SK-N-SH treated with all-trans-retinoic acid at 6 μM for 48 hours (cell line): ENCODE data around the gene PIGM.

Source experiments
- ATAC-seq: fragments of 200-7000 bp; cut with Tn5 transposase; 3 replicates; pipeline ENCODE4 v1.9.1; 2020; ENCODE audit warnings: mild to moderate bottlenecking, moderate library complexity
- ARNTL ChIP-seq: fragments of 450-650 bp; formaldehyde crosslinking; IDR thresholded peaks from 2 replicates; pipeline ENCODE4 v1.5.0; 2020; ENCODE audit warnings: low read depth, mild to moderate bottlenecking, moderate library complexity, borderline replicate concordance
- BACH2 ChIP-seq: fragments of 250-450 bp; sonication (Bioruptor Pico); IDR thresholded peaks from 2 replicates; pipeline ENCODE4 v1.9.0; 2021; ENCODE audit warnings: mild to moderate bottlenecking, borderline replicate concordance
- CSDC2 ChIP-seq: fragments of 250-450 bp; sonication (Bioruptor Pico); IDR thresholded peaks from 2 replicates; pipeline ENCODE4 v1.5.0; 2020; ENCODE audit warnings: mild to moderate bottlenecking, moderate library complexity
- ESRRG ChIP-seq: fragments of 250-450 bp; sonication (Bioruptor Pico); IDR thresholded peaks from 2 replicates; pipeline ENCODE4 v1.6.1; 2021; ENCODE audit warnings: mild to moderate bottlenecking
- ISL1 ChIP-seq: fragments of 250-450 bp; sonication (Bioruptor Pico); IDR thresholded peaks from 2 replicates; pipeline ENCODE4 v2.1.2; 2022; ENCODE audit warnings: mild to moderate bottlenecking, moderate library complexity
- OSR1 ChIP-seq: fragments of 250-450 bp; sonication (Bioruptor Pico); IDR thresholded peaks from 2 replicates; pipeline ENCODE4 v1.8.0; 2022; ENCODE audit warnings: moderate library complexity, mild to moderate bottlenecking, inconsistent platforms
- PPARA ChIP-seq: fragments of 250-450 bp; sonication (Bioruptor Pico); IDR thresholded peaks from 2 replicates; pipeline ENCODE4 v1.5.0; 2020; ENCODE audit warnings: mild to moderate bottlenecking, borderline replicate concordance
- RARB ChIP-seq: fragments of 250-450 bp; sonication (Bioruptor Pico); IDR thresholded peaks from 2 replicates; pipeline ENCODE4 v1.8.0; 2021; ENCODE audit warnings: mild to moderate bottlenecking, moderate library complexity
- TCF4 ChIP-seq: fragments of 250-450 bp; sonication (Bioruptor Pico); IDR thresholded peaks from 2 replicates; pipeline ENCODE4 v1.8.0; 2021; ENCODE audit warnings: mild to moderate bottlenecking, moderate library complexity, borderline replicate concordance
- TOX ChIP-seq: fragments of 250-450 bp; sonication (Bioruptor Pico); IDR thresholded peaks from 2 replicates; pipeline ENCODE4 v1.8.0; 2021; ENCODE audit warnings: mild to moderate bottlenecking, moderate library complexity, borderline replicate concordance
- ZC3H10 ChIP-seq: fragments of 250-450 bp; sonication (Bioruptor Pico); IDR thresholded peaks from 2 replicates; pipeline ENCODE4 v1.5.1; 2021; ENCODE audit warnings: mild to moderate bottlenecking, moderate library complexity
- ZFP30 ChIP-seq: fragments of 450-650 bp; formaldehyde crosslinking; IDR thresholded peaks from 2 replicates; pipeline ENCODE4 v1.5.0; 2022; ENCODE audit warnings: mild to moderate bottlenecking, moderate library complexity
- ZNF565 ChIP-seq: fragments of 450-650 bp; formaldehyde crosslinking; conservative IDR thresholded peaks from 2 replicates; pipeline ENCODE4 v1.5.0; 2020; ENCODE audit warnings: low read depth, mild to moderate bottlenecking, moderate library complexity
- ZNF70 ChIP-seq: fragments of 450-650 bp; formaldehyde crosslinking; IDR thresholded peaks from 2 replicates; pipeline ENCODE4 v1.5.0; 2020; ENCODE audit warnings: mild to moderate bottlenecking, moderate library complexity
- TF ChIP-seq, protein P1 (sequence below): fragments of 250-450 bp; sonication (Bioruptor Pico); IDR thresholded peaks from 2 replicates; pipeline ENCODE4 v1.5.1; 2021; ENCODE audit warnings: mild to moderate bottlenecking, moderate library complexity
- TF ChIP-seq, protein P2 (sequence below): fragments of 250-450 bp; sonication (Bioruptor Pico); IDR thresholded peaks from 2 replicates; pipeline ENCODE4 v1.5.1; 2020; ENCODE audit warnings: low read depth, mild to moderate bottlenecking, moderate library complexity
- TF ChIP-seq, protein P3 (sequence below): fragments of 250-450 bp; sonication (Bioruptor Pico); IDR thresholded peaks from 2 replicates; pipeline ENCODE4 v1.8.0; 2020; ENCODE audit warnings: mild to moderate bottlenecking, moderate library complexity, borderline replicate concordance
- TF ChIP-seq, protein P4 (sequence below): fragments of 250-450 bp; sonication (Bioruptor Pico); IDR thresholded peaks from 2 replicates; pipeline ENCODE4 v1.8.0; 2021; ENCODE audit warnings: low read depth, mild to moderate bottlenecking, moderate library complexity, borderline replicate concordance
- TF ChIP-seq, protein P5 (sequence below): fragments of 250-450 bp; sonication (Bioruptor Pico); IDR thresholded peaks from 2 replicates; pipeline ENCODE4 v1.5.0; 2020; ENCODE audit warnings: mild to moderate bottlenecking, moderate library complexity

Gene PIGM

DNA sequence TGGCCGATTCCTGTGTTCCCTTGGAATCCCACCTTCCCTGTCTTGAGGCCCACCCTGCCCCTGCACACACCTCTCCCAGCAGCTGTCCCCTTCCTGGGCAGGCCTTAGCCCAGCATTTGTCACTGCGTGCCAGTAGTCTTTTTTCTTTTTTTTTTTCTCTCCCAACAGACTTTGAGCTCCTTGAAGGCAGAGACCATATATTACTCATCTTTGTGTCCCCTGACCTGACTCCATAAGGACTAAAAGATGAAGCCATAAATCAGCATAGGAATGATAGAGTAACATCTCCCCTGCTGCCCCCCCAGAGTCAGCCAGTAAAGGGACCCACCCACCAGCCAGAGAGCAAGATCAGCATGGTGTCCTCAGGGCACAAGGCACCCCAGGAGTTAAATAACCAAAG is 27.4 kb downstream of the PIGM start:
- TF ChIP-seq, protein P1, sequence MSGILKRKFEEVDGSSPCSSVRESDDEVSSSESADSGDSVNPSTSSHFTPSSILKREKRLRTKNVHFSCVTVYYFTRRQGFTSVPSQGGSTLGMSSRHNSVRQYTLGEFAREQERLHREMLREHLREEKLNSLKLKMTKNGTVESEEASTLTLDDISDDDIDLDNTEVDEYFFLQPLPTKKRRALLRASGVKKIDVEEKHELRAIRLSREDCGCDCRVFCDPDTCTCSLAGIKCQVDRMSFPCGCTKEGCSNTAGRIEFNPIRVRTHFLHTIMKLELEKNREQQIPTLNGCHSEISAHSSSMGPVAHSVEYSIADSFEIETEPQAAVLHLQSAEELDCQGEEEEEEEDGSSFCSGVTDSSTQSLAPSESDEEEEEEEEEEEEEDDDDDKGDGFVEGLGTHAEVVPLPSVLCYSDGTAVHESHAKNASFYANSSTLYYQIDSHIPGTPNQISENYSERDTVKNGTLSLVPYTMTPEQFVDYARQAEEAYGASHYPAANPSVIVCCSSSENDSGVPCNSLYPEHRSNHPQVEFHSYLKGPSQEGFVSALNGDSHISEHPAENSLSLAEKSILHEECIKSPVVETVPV (CRISPR knock-in tag), result no peak
- TF ChIP-seq ZNF70 (CRISPR knock-in tag) (no peak), OSR1 (CRISPR knock-in tag) (no peak)
- TF ChIP-seq, protein P2, sequence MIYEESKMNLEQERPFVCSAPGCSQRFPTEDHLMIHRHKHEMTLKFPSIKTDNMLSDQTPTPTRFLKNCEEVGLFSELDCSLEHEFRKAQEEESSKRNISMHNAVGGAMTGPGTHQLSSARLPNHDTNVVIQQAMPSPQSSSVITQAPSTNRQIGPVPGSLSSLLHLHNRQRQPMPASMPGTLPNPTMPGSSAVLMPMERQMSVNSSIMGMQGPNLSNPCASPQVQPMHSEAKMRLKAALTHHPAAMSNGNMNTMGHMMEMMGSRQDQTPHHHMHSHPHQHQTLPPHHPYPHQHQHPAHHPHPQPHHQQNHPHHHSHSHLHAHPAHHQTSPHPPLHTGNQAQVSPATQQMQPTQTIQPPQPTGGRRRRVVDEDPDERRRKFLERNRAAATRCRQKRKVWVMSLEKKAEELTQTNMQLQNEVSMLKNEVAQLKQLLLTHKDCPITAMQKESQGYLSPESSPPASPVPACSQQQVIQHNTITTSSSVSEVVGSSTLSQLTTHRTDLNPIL (CRISPR knock-in tag), result no peak
- TF ChIP-seq, all 23 proteins: peak for 0
- ATAC-seq, result no peak

DNA sequence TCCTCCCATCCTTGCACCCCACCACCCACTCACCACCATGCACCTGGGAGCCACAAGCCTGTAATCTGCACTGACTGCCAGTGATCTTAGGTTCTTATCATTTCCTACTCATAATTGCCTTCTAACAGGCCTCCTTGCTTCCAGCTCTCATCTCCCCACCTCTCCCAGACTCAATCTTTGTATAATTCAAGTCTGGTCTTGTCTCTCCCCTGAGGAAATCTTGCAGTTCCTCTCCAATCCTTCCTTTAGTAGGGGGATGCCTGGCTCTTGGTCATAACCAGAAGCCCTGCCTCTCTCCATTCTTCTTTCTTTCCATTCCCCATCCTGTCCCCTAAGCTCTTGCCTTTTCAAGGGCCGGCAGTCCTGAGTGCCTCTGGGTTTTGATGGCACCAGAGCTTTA is 27.8 kb downstream of the PIGM start:
- TF ChIP-seq TOX (CRISPR knock-in tag) (no peak), ARNTL (CRISPR knock-in tag) (no peak), PPARA (CRISPR knock-in tag) (no peak), ZNF565 (CRISPR knock-in tag) (no peak), TCF4 (CRISPR knock-in tag) (no peak), CSDC2 (CRISPR knock-in tag) (no peak), ZFP30 (no peak), RARB (CRISPR knock-in tag) (no peak)
- TF ChIP-seq, protein P2 (CRISPR knock-in tag), result no peak
- TF ChIP-seq, protein P3, sequence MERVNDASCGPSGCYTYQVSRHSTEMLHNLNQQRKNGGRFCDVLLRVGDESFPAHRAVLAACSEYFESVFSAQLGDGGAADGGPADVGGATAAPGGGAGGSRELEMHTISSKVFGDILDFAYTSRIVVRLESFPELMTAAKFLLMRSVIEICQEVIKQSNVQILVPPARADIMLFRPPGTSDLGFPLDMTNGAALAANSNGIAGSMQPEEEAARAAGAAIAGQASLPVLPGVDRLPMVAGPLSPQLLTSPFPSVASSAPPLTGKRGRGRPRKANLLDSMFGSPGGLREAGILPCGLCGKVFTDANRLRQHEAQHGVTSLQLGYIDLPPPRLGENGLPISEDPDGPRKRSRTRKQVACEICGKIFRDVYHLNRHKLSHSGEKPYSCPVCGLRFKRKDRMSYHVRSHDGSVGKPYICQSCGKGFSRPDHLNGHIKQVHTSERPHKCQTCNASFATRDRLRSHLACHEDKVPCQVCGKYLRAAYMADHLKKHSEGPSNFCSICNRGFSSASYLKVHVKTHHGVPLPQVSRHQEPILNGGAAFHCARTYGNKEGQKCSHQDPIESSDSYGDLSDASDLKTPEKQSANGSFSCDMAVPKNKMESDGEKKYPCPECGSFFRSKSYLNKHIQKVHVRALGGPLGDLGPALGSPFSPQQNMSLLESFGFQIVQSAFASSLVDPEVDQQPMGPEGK (CRISPR knock-in tag), result no peak
- TF ChIP-seq, protein P4, sequence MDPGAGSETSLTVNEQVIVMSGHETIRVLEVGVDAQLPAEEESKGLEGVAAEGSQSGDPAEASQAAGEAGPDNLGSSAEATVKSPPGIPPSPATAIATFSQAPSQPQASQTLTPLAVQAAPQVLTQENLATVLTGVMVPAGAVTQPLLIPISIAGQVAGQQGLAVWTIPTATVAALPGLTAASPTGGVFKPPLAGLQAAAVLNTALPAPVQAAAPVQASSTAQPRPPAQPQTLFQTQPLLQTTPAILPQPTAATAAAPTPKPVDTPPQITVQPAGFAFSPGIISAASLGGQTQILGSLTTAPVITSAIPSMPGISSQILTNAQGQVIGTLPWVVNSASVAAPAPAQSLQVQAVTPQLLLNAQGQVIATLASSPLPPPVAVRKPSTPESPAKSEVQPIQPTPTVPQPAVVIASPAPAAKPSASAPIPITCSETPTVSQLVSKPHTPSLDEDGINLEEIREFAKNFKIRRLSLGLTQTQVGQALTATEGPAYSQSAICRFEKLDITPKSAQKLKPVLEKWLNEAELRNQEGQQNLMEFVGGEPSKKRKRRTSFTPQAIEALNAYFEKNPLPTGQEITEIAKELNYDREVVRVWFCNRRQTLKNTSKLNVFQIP (CRISPR knock-in tag), result no peak
- TF ChIP-seq, protein P5, sequence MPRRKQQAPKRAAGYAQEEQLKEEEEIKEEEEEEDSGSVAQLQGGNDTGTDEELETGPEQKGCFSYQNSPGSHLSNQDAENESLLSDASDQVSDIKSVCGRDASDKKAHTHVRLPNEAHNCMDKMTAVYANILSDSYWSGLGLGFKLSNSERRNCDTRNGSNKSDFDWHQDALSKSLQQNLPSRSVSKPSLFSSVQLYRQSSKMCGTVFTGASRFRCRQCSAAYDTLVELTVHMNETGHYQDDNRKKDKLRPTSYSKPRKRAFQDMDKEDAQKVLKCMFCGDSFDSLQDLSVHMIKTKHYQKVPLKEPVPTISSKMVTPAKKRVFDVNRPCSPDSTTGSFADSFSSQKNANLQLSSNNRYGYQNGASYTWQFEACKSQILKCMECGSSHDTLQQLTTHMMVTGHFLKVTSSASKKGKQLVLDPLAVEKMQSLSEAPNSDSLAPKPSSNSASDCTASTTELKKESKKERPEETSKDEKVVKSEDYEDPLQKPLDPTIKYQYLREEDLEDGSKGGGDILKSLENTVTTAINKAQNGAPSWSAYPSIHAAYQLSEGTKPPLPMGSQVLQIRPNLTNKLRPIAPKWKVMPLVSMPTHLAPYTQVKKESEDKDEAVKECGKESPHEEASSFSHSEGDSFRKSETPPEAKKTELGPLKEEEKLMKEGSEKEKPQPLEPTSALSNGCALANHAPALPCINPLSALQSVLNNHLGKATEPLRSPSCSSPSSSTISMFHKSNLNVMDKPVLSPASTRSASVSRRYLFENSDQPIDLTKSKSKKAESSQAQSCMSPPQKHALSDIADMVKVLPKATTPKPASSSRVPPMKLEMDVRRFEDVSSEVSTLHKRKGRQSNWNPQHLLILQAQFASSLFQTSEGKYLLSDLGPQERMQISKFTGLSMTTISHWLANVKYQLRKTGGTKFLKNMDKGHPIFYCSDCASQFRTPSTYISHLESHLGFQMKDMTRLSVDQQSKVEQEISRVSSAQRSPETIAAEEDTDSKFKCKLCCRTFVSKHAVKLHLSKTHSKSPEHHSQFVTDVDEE (CRISPR knock-in tag), result no peak
- no peak for ATAC-seq

DNA sequence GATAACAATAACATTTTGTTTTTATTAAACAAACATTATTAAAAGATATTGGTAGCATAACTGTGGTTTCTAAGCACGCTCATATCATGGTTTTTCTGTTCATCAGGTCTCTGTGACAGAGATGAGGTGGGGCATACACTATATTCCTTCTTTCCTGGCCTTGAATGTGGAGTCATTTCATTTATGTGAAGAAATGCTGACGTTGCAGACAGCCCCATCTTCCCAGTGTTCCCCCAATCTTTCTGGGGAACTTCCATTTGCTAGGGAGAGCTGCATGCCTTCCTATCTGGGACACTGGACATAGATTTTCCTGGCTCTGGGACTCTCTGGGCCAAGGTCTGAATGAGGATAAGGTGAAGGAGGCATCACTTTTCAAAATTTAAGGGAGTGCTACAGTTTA is 30.4 kb downstream of the PIGM start:
- TF ChIP-seq ESRRG (CRISPR knock-in tag) (no peak), TCF4 (CRISPR knock-in tag) (no peak)
- ATAC-seq, result no peak

DNA sequence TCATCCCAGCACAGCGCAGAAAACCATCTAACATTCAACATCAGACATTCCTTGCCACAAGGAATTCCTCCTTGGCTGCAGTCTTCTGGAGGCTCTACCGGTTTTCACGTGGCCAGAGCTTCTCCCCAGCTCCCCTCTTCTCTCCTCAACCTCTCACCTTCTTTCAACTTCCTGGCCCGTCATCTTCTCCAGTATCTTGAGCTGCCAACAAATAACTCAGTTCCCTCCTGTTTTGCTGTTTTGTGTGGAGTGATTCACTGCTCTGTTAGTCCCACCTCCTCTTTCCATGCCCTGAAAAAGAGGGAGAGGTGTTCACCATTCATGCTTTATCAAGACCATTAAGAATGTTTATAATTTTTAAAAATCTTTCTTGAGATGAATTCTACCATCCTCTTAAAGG is 32.6 kb downstream of the PIGM start:
- TF ChIP-seq BACH2 (CRISPR knock-in tag) (no peak), OSR1 (CRISPR knock-in tag) (no peak), CSDC2 (CRISPR knock-in tag) (no peak), ISL1 (CRISPR knock-in tag) (no peak), ZC3H10 (no peak), ESRRG (CRISPR knock-in tag) (no peak), ARNTL (CRISPR knock-in tag) (no peak), ZNF70 (CRISPR knock-in tag) (no peak), TOX (CRISPR knock-in tag) (no peak)
- TF ChIP-seq, protein P4 (CRISPR knock-in tag), result no peak
- ATAC-seq, result no peak
